GM21619 (cell line): ENCODE measurements around the gene AHRR.
"Not testable (repeated sequence)": the region's sequence is repeated elsewhere in the genome, so short reads cannot be mapped to it uniquely, and the experiment has no call there.

Source experiments
- ATAC-seq: cut with Tn5 transposase; IDR thresholded peaks from one replicate; pipeline ENCODE4 v1.9.1; 2021; ENCODE audit not compliant: unreplicated experiment

The AHRR gene

GRCh38 chr5:470961-471749 lies 149.6 kb downstream of the AHRR start:
- no peak for ATAC-seq

GRCh38 chr5:471750-472058 lies 150.2 kb downstream of the AHRR start:
- ATAC-seq: no peak

GRCh38 chr5:472076-472655 lies 150.7 kb downstream of the AHRR start:
- ATAC-seq: peak; percentile 10

- ATAC-seq: peak; percentile 60
These were observed 151.4 kb downstream of the AHRR start for GRCh38 chr5:472656-473550.

GRCh38 chr5:473551-474192 lies 152.2 kb downstream of the AHRR start:
- peak; percentile 25 for ATAC-seq

- not testable (repeated sequence) for ATAC-seq
These were observed 152.8 kb downstream of the AHRR start for GRCh38 chr5:474232-474839.

GRCh38 chr5:474840-475661 lies 153.5 kb downstream of the AHRR start:
- no peak for ATAC-seq

GRCh38 chr5:475704-476101 lies 154.2 kb downstream of the AHRR start:
- ATAC-seq: no peak

GRCh38 chr5:476102-476813 lies 154.7 kb downstream of the AHRR start:
- ATAC-seq: no peak

GRCh38 chr5:476814-477175 lies 155.3 kb downstream of the AHRR start:
- no peak for ATAC-seq

- no peak for ATAC-seq
These were observed 155.7 kb downstream of the AHRR start for GRCh38 chr5:477247-477646.

- ATAC-seq: no peak
These were observed 156.4 kb downstream of the AHRR start for GRCh38 chr5:477871-478270.

- ATAC-seq: no peak
These were observed 157.0 kb downstream of the AHRR start for GRCh38 chr5:478369-478981.

- no peak for ATAC-seq
These were observed 157.5 kb downstream of the AHRR start for GRCh38 chr5:478982-479535.

GRCh38 chr5:479566-480319 lies 158.2 kb downstream of the AHRR start:
- ATAC-seq: no peak

GRCh38 chr5:481347-481746 lies 159.8 kb downstream of the AHRR start:
- no peak for ATAC-seq

- ATAC-seq: no peak
These were observed 160.5 kb downstream of the AHRR start for GRCh38 chr5:482021-482420.

GRCh38 chr5:482506-482905 lies 161.0 kb downstream of the AHRR start:
- no peak for ATAC-seq
